C4-2B (cell line): ENCODE measurements around the gene MYLK3.

Source experiments
- ZFX ChIP-seq: fragments of 450-650 bp; IDR thresholded peaks from 2 replicates; pipeline ENCODE4 v1.6.1; 2017
- TF ChIP-seq, protein P1 (sequence below): fragments of 450-650 bp; conservative IDR thresholded peaks from 2 replicates; pipeline ENCODE4 v1.5.1; 2017; ENCODE audit warnings: mild to moderate bottlenecking

DNA sequence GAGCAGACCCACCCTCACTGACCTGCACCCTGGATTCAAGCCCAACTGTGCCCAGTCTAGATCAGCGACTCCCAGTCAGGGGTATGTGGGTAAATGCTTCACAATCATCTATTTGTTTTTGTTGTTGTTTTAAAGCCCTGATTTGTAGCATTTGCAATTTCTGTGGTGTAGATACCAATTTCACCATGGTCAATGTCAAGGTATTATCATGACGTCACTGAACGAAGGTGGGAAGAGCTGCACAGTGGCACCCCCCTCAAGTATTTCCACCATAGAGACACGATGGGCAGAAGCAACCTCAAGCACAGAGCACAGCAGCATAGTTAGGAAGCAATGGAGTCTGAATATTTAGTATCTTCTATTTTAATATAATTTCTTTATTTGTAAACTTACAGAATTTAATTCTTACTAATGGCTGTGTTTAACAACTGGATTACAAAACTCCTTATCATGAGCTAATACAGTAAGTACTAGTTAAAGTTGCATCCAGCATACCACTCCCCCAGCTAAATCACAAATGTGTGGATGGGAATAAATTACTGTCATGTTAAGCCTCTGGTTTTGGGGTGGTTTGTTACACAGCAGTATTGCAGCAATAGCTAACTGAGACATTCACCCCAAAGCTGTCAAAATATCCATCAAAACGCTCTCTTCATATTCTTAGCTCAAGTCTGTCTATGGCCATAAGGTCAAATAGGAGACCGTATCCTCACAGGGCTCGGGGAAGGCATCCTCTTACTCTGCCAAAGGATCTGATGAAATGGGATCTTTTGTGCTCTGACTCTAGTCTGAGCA lies 33.1 kb downstream of the MYLK3 start:
- TF ChIP-seq, protein P1, sequence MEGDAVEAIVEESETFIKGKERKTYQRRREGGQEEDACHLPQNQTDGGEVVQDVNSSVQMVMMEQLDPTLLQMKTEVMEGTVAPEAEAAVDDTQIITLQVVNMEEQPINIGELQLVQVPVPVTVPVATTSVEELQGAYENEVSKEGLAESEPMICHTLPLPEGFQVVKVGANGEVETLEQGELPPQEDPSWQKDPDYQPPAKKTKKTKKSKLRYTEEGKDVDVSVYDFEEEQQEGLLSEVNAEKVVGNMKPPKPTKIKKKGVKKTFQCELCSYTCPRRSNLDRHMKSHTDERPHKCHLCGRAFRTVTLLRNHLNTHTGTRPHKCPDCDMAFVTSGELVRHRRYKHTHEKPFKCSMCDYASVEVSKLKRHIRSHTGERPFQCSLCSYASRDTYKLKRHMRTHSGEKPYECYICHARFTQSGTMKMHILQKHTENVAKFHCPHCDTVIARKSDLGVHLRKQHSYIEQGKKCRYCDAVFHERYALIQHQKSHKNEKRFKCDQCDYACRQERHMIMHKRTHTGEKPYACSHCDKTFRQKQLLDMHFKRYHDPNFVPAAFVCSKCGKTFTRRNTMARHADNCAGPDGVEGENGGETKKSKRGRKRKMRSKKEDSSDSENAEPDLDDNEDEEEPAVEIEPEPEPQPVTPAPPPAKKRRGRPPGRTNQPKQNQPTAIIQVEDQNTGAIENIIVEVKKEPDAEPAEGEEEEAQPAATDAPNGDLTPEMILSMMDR = no peak
- no peak for TF ChIP-seq ZFX
